ENCODE measurements around the gene PRPF8. TPM values are rescaled to one million over a fixed set of nuclear protein-coding genes. Genes with fewer than 3 reads are reported as not detected.
A peak's percentile ranks its signal among the peaks of the same experiment; 100 is the strongest.

Gene PRPF8
- polyA plus RNA-seq, 1 of the 3 experiments (the other 2 are of a cell fraction) = 149 TPM

DNA sequence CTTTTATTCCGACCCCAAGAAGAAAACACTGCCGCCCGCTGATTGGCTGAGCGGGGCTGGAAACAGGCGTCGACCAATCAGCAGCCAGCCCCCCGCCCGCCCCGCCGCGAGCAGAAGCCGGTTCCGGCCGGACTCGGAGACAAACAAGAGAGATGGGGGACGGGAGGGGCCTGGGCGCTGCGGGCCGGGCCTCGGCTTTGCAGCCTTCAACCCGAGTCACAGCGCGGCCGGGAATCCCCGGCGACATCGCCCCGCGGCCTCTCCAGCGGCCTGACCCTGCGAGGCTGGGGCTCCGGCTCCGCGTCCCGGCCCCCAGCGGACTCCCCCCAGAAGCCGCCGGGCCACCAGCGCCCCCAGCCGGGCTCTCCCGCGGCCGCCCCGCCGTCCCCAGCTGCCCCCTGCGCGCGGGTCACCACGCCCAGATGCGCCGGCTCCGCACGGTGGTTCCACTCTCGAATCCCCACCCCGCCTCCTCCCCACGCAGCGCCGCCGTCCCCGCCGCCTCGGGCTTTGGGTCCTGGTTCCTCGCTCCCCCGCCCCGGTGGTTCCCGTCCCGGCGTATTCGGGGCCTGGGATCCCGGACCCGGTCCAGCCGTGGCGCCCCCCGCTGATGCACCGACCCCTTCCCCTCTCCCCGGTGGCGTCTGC is 55.7 kb downstream of the PRPF8 start (continued):
- TF ChIP-seq GATA2 (CRISPR knock-in tag; IDR thresholded peaks at IDR 0.05) (no peak), SMC3 (IDR thresholded peaks at IDR 0.05; ENCODE audit: low read depth, low read length) (peak; percentile 42)
- TF ChIP-seq, protein P1, sequence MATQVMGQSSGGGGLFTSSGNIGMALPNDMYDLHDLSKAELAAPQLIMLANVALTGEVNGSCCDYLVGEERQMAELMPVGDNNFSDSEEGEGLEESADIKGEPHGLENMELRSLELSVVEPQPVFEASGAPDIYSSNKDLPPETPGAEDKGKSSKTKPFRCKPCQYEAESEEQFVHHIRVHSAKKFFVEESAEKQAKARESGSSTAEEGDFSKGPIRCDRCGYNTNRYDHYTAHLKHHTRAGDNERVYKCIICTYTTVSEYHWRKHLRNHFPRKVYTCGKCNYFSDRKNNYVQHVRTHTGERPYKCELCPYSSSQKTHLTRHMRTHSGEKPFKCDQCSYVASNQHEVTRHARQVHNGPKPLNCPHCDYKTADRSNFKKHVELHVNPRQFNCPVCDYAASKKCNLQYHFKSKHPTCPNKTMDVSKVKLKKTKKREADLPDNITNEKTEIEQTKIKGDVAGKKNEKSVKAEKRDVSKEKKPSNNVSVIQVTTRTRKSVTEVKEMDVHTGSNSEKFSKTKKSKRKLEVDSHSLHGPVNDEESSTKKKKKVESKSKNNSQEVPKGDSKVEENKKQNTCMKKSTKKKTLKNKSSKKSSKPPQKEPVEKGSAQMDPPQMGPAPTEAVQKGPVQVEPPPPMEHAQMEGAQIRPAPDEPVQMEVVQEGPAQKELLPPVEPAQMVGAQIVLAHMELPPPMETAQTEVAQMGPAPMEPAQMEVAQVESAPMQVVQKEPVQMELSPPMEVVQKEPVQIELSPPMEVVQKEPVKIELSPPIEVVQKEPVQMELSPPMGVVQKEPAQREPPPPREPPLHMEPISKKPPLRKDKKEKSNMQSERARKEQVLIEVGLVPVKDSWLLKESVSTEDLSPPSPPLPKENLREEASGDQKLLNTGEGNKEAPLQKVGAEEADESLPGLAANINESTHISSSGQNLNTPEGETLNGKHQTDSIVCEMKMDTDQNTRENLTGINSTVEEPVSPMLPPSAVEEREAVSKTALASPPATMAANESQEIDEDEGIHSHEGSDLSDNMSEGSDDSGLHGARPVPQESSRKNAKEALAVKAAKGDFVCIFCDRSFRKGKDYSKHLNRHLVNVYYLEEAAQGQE (IDR thresholded peaks at IDR 0.05; ENCODE audit: low read depth, low read length) = no peak

DNA sequence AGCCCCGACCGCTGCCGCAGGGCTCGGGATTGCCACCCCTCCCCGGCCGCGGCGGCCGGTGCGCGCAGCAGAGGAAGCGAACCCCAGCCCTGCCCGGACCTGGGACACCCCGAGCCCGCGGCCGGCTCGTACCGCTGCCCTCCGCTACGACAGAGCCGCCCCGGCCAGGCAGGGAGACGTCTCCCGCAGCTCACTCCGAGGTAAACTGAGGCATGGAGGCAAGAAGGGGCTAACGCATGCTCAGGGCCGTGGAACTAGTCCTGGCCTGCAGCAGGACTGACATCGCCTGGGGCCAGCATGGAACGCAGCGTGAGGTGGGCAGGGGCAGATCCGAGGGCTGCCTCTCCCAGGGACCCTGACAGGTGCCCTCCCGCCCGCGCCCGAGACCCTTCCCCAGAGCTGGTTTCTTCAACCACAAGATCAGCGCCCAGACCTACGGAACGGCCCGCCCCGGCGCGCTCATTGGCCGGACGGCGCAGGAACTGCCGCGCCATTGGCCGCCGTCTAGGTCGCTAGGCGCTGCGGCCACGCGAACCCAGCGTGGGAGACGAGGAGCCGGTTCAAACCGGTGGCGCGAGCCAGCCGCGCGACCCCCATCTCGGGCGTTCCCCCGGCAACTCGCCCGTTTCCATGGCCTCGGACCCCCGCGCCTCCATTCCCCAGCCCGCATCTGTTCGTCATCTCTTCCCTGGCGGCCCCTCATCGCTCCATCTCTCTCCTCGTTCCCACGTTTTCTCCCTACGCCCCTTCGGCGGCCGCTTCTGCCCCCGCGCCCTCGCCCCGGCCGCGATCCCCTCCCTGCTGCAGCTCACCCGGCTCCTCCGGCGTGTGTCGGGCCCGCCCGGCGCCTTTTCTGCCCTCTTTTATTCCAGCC is 56.4 kb downstream of the PRPF8 start, which contains the start of gene SLC43A2:
Gene SLC43A2, minus strand, starts transcription at position 853 of the 874 bp plus-strand sequence. CDS start 960 bp downstream, outside the sequence.
- Histone ChIP-seq H3K36me3 (replicated peaks in 1 of 2; ENCODE audit: control insufficient read depth in 1 of 2, insufficient read depth in 2 of 2, low read length in 1 of 2) (no peaks in the 10 kb centered on the region), H3K4me3 (ENCODE audit: low read depth in 2 of 2, low read length in 1 of 2) (peak within 1 kb of the TSS; percentile 84 to 96), H2AFZ (ENCODE audit: low read depth) (peak within 1 kb of the TSS; percentile 88), H3K9ac (peak within 1 kb of the TSS; percentile 93), H3K9me2 (no peaks in the 10 kb centered on the region), H3K4me2 (peak within 1 kb of the TSS; percentile 99), H3F3A (replicated peaks; ENCODE audit: insufficient read depth) (no peaks in the 10 kb centered on the region), H3K9me3 (no peaks in the 10 kb centered on the region), H3K27me3 (ENCODE audit: insufficient read depth) (no peaks in the 10 kb centered on the region), H3K27ac (ENCODE audit: low read depth in 2 of 2, low read length in 1 of 2) (peak within 1 kb of the TSS; percentile 80 to 95), H3K4me1 (ENCODE audit: control insufficient read depth in 1 of 2, insufficient read depth in 2 of 2, low read depth in 1 of 2, low read length in 1 of 2) (peaks cover 3 to 13% of the 10 kb centered on the region in 2 experiments; a peak in 2 of 4 replicates), H3K79me2 (ENCODE audit: insufficient read depth) (no peaks in the 10 kb centered on the region), H4K20me1 (ENCODE audit: insufficient read depth) (no peaks in the 10 kb centered on the region)
- TF ChIP-seq SMC3 (IDR thresholded peaks at IDR 0.05; ENCODE audit: low read depth, low read length) (no peak), MXI1 (IDR thresholded peaks at IDR 0.05; ENCODE audit: low read depth, low read length) (peak; percentile 77), FOXJ3 (CRISPR knock-in tag; IDR thresholded peaks at IDR 0.05) (no peak), RFX5 (IDR thresholded peaks at IDR 0.05; ENCODE audit: low read length) (peak; percentile 78)
- TF ChIP-seq, protein P2, sequence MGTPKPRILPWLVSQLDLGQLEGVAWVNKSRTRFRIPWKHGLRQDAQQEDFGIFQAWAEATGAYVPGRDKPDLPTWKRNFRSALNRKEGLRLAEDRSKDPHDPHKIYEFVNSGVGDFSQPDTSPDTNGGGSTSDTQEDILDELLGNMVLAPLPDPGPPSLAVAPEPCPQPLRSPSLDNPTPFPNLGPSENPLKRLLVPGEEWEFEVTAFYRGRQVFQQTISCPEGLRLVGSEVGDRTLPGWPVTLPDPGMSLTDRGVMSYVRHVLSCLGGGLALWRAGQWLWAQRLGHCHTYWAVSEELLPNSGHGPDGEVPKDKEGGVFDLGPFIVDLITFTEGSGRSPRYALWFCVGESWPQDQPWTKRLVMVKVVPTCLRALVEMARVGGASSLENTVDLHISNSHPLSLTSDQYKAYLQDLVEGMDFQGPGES (IDR thresholded peaks at IDR 0.05; ENCODE audit: low read depth, low read length) = peak; percentile 37; the same call in 1 of the 2 replicates
- TF ChIP-seq, protein P3, sequence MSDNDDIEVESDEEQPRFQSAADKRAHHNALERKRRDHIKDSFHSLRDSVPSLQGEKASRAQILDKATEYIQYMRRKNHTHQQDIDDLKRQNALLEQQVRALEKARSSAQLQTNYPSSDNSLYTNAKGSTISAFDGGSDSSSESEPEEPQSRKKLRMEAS (IDR thresholded peaks at IDR 0.05; ENCODE audit: low read depth) = peak; percentile 53
- TF ChIP-seq, protein P1 (IDR thresholded peaks at IDR 0.05; ENCODE audit: low read depth, low read length) = no peak
- peak; percentile 97 for DNase-seq
- 2% methylated on average over 39 of the region's 95 CpGs for WGBS (ENCODE audit: low lambda C conversion rate)
- CTCF ChIA-PET = interaction anchor here (0.9 to 4.0 kb wide), 10 partner anchors 12 to 360 kb away, joined by 3 to 42 read pairs (median 4); partner anchors contain the start of gene RILP
- POLR2A ChIA-PET = interaction anchor here (0.8 to 2.2 kb wide), 4 partner anchors 9 to 140 kb away, joined by 3 to 12 read pairs (median 4); partner anchors contain the start of gene RILP
